HEK293T (cell line): ENCODE measurements around the gene ZNF544.

Experiments used
- BHLHE40 ChIP-seq: fragments of 450-650 bp; IDR thresholded peaks from 2 replicates; pipeline ENCODE4 v1.6.1; 2016; ENCODE audit warnings: mild to moderate bottlenecking, moderate library complexity, borderline replicate concordance
- ELF4 ChIP-seq: fragments of 450-650 bp; IDR thresholded peaks from 2 replicates; pipeline ENCODE4 v1.6.1; 2017; ENCODE audit warnings: antibody characterized with exemption
- FOXK2 ChIP-seq: fragments of 450-650 bp; IDR thresholded peaks from 2 replicates; pipeline ENCODE4 v1.6.1; 2016; ENCODE audit warnings: mild to moderate bottlenecking
- FOXM1 ChIP-seq: fragments of 450-650 bp; IDR thresholded peaks from 2 replicates; pipeline ENCODE4 v1.6.1; 2017; ENCODE audit warnings: mild to moderate bottlenecking, borderline replicate concordance
- HDGF ChIP-seq: fragments of 450-650 bp; IDR thresholded peaks from 2 replicates; pipeline ENCODE4 v1.6.1; 2017; ENCODE audit warnings: antibody characterized with exemption, borderline replicate concordance
- SP1 ChIP-seq: fragments of 450-650 bp; IDR thresholded peaks from 2 replicates; pipeline ENCODE4 v1.6.1; 2017

- no peak for TF ChIP-seq BHLHE40
- TF ChIP-seq FOXK2: no peak
- TF ChIP-seq SP1: no peak
- TF ChIP-seq FOXM1: no peak
- no peak for TF ChIP-seq ELF4
- no peak for TF ChIP-seq HDGF
Measured at GRCh38 chr19:58212336-58213074, 16.2 kb upstream of the ZNF544 start.
